ENCODE measurements around the gene PTPRS.
"Not testable (repeated sequence)": the region's sequence is repeated elsewhere in the genome, so short reads cannot be mapped to it uniquely, and the experiment has no call there.

PTPRS gene

DNA sequence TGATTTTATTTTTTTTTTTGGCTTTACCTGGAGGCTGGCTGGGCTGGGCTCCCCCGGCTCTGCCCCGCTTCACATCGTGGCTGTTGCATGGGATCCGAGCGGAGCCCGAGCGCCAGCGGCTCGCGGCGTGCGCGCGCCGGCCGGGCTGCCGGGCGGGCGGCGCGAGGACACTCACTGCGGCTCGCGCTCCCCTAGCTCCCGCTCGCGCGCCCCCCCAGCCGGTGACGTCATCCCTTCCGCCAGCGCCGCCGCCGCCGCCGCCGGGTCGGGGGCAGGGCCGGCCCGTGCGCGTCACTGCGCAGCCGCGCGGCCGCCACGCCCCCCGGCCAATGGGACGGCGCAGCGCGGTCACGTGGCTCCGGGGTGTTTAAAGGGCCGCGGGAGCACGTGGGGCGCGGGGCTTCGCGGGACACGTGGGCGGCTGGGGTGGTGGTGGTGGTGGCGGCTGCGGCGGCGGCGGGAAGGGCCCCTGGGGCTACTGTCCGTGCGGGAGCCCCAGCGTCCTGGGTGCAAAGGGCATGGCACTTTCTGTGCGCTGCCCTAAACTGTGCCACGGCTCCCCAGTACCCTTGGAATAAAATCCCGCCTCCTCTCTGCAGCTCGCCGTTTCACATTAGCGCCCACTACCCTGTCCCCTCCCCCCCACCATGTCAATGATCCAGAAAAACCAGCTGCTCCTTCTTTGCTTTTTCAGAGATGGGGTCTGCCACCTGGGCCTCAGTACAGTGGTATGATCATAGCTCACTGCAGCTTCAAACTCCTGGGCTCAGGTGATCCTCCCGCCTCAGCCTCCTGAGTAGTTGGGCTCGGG is at the start of gene PTPRS:
TSS of gene PTPRS (minus strand) at position 176 of the 811 bp plus-strand sequence. CDS start 54,672 bp downstream, outside the sequence.
- DNase-seq, result peak; percentile 92

DNA sequence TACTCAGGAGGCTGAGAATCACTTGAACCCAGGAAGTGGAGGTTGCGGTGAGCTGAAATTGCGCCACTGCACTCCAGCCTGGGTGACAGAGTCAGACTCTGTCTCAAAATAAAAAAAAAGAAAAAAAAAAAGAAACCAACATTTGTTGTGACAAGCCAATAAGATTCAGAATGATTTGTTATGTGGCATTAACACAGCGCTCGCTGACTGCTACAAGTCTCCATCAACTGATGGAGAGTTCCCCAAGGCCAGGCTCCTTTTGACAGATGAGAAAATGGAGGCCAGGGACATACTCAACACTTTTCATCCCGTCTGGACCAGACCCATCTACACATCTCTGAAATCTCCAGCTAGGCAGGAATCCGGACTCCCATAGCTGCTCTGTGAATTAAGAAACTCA is 48.7 kb upstream of the PTPRS start:
- no peak for DNase-seq

DNA sequence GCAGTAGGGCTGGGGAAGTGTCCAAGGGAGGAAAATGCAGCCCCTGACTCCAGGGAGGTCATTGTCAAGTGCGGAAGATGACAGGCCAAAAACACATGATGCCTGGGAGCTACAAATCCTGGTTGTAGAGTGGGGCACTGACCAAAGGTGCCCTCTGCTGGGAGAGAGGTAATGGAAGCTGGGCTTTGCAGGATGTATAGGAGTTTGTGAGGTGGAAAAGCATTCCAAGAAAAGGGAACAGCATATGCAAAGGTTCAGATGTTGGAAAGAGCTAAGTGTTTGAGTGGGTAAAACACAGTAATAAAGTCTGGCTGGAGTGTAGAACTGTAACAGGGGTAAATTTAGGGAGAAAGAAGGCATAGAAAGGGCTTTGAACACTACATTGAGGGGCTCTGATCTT is 46.9 kb upstream of the PTPRS start:
- DNase-seq, result no peak

DNA sequence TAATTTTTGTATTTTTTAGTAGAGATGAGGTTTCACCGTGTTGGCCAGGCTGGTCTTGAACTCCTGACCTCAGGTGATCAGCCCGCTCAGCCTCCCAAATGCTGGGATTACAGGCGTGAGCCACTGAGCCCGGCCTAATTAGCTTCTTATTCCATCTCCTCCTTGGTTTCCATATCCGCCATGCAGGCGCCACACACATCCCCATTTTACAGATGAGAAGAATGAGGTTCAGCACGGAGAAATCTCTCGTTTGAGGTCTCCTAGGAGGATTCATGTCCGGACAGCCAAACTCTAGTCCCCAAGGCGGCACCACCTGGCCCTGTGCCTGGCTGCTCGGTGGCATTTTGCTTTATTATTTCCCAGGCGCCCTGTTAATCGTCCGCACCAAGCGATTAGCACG is 46.2 kb upstream of the PTPRS start:
- no peak for DNase-seq

DNA sequence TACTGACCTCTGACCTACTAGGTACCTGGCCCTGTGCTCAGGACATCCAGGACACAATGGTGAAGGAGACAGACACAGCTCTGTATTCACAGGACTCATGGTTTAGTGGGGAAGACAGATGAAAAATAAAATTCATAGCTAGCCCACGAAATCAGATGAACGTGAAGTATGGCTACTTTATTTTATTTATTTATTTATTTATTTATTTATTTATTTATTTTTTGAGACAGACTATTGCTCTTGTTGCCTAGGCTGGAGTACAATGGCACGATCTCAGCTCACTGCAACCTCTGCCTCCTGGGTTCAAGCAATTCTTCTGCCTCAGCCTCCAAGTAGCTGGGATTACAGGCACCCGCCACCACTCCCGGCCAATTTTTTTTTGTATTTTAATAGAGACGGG is 40.6 kb upstream of the PTPRS start:
- not testable (repeated sequence) for DNase-seq

DNA sequence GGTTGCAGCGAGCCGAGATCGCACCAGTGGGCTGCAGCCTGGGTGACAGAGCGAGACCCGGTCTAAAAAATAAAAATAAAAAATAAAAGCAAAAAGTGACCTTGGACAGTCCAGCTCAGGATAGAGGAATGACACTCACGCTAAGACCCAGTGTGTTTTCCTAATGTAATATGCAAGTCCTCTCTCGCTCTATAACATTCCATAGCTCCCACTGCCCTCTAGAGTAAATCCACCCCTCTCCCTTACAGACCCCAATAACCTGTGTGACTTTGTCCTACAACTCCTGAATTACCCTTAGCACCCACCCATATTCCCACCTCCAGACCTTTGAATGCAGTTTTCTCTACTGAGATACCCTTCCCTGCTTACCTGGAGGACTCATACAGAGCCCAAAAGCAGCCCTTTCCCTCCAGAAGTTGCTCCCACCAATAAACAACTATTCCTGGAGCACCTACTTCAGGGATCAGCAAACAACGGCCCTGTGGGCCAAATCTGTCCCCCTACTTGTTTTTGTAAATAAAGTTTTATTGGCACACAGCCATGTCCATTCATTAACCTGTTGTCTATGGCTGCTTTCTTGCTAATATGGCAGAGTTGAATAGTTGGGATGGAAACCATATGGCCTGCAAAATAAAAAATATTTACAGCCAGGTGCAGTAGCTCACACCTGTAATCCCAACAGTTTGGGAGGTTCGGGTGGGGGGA is 39.8 kb upstream of the PTPRS start:
- no peak for DNase-seq

DNA sequence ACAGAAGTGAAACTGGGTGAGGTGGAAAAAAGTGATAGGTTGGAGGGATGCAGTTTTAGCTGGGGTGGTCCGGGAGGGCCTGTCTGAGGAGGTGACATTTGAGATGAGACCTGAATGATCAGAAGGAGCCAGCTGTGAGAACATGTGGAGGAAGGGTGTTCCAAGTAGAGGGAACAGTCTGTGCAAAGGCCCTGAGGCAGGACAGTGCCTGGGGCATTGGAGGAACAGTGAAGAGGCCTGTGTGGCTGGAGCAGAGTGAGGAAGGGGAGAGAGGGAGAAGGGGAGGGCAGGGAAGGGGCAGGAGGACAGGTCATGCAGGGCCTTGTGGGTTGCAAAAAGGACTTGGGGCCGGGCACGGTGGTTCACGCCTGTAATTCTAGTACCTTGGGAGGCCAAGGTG is 36.3 kb upstream of the PTPRS start:
- no peak for DNase-seq

DNA sequence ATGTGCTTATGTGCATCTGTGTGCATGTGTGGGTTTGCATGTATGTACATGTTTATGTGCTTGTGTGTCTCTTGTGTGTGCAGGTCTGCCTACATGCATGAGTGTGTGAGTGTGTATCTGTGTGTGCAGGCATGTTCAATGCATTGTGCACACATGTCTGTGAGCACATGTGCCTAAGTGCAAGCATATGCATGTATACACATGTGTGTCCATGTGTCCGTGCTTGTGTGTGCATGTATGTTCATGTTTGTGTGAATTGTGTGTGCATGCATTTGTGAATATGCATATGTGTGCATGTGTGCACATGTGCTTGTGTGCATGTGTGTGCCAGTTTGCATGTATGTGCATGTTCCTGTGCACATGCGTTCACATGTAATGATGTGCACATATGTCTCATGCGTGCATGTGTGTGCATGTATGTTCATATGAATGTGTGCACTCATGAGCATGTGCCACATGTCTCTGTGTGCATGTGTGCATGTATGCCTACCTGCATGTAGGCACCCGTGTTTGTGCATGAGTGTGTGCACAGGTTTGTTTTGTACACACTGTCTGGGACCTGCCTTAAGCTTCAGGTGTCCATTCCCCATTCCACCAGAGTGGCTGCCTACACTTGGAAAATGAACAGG is 32.1 kb upstream of the PTPRS start:
- no peak for DNase-seq

DNA sequence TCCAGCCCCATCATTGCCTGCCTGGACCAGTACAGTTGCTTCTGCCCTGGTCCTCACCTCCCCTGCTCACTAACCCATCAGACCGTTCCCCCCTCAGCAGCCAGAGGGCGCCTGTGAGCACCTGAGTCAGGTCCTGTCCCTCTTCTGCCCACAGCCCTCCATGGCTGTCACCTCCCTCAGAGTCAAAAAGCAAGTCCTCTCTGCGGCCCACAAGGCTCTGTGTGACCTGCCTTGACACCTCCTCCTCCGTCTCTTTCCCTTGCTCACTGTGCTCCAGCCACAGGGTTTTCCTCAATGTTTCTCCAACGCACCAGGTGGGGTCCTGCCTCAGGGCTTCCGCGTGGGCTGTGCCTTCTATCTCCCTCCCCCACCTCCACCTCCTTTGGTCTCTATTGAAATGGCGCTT is 29.4 kb upstream of the PTPRS start:
- DNase-seq, result no peak

DNA sequence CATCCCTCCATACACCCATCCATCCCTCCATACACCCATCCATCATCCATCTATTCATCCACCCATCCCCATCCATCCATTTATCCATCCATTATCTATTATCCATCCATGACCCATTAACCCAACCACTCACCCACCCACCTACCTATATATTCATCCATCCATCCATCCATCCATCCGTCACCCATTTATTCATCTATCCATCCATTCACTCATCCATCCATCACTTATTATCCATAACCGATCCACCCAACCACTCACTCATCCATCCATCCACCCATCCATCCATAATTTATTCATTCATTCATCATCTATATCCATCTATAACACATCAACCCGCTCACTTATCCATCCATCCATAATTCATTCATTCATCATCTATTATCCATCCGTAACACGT is 28.7 kb upstream of the PTPRS start:
- no peak for DNase-seq

DNA sequence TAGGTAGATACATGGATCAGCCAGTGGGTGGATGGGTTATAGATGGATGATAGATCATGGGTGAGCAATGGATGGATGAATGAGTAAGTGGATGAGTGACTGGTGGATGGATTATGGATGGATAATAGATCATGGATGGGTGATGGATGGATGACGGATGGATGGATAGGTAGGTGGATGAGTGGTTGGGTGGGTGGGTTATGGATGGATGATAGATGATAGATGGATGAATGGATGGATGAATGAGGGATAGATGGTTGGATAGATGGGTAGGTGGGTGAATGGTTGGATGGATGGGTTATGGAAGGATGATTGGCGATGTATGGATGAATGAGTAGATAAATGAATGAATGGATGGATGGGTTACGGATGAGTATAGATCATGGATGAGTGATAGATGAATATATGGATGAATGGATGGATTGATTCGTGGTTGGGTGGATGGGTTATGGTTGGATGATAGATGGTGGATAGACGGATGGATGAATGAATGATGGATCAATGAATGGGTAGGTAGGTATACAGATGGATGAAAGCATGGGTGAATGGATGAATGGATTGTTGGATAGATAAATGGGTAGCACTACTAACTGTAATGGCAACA is 27.0 kb upstream of the PTPRS start:
- no peak for DNase-seq

DNA sequence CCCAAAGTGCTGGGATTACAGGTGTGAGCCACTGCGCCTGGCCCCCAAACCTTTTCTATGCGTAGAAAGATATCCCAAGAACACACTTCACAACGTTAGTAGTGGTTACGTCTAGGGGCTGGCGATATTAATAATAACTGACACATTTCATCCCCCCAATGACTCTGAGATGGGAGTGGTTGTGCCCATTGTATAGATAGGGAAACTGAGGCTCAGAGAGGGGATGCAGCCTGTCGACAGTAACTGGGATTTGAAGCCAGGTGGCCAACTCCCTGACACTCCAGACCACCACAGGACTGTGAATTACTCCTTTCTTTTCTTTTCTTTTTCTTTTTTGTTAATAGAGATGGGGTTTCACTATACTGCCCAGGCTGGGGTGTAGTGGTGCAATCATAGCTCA is 25.3 kb upstream of the PTPRS start:
- no peak for DNase-seq

DNA sequence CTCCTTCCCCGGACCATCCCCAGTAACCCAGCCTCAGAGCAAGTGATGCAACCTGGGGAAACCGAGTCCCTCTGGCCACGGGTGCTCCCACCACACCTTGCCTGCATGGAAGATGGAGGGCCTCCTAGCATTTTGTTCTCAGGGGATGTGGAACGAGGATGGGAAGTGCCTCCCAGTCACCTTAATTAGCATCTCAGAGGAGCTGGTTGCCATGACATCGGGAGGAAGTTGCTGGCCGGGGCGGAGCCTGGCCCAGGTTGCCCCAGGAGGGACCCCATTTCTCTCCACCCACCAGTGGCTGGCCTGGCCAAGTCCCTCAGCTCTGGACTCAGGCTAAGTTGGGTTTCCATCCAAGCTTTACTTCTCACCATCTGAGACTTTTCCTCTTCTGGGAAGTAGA is 24.1 kb upstream of the PTPRS start:
- DNase-seq, result no peak

DNA sequence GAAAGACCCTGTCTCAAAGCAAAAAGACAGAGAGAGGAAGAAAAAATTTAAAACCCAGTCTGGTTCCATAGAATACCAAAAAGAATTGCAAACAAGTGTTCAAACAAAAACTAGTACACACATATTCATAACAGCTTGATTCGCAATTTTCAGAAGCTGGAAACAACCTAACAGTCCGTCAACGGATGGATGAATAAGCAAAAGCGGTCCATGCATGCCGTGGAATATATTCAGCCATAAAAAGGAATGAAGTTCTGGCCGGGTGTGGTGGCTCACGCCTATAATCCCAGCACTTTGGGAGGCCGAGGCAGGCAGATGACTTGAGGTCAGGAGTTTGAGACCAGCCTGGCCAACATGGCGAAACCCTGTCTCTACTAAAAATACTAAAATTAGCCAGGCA is 21.2 kb upstream of the PTPRS start:
- not testable (repeated sequence) for DNase-seq

DNA sequence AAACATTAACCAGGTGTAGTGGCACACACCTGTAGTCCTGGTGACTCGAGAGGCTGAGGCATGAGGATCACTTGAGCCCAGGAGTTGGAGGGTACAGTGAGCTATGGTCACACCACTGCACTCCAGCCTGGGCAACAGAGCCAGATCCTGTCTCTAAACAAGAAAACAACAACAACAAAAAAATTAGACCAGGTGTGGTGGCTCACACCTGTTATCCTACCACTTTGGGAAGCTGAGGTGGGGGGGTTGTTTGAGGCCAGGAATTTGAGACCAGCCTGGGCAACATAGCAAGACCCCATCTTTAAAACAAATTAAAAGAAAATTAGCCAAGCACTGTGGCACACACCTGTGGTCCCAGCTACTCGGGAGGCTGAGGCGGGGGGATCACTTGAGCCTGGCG is 20.8 kb upstream of the PTPRS start:
- no peak for DNase-seq

DNA sequence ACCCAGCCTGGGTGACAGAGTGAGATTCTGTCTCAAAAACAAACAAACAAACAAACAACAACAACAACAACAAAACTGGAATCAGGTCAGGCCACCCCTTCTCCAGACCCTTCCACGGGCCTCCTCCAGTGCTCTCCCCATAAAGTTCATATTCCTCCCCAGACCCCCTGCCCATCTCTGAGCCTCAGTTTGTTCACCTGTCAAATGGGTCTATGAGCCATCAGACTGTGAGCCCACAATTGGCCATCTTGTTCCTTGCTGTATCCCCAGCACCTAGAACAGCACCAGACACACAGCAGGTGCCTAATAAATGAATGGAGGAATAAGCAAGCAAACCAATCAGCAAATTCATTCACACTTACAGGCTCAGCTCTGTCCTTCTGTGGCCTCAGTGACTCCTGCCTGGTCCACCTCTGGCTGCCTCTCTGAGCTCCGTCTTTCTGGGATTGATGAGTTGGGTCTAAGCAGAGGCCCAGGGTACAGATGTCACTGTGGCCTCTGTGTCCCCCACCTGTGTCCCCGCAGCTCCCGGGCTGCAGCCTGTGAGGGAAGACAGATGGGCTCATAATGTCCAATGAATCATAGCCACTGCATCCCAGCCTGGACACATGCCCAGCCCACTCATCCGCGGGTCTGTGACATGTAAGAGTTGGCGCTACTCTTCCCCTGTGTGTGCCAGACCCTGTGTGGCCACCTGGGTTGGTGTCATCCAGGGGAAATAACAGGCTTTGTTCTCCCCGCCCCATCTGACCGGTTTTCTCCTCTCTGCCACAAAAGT is 19.6 kb upstream of the PTPRS start:
- DNase-seq, result no peak

DNA sequence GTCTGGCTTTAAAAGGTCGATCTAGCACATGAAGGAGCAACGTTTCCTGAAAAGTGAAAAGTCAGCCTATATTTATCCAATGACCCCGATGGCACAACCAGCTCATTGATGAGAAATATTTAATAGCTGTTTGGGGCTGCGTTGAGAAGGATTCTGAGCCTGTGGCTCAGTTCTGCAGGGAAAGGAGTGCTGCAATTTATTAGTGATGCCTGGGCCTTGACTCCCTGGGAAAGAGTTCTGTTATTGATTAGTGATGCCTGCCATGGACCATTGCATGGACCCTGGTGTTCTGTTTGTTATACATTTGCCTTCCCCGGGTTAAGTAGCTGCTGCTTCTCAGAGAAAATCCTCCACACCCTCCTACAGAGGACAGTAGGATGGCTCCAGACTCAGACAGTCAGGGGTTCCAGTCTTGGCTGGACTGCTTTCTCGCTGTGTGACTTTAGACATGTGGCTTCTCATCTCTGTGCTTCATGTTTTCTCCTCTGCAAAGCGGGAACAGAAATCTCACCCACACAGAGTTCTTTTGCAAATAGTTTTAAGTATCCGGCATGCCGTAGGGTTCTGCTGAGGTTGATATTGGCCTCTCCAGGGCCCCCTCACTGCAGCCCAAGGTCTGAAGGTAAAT is 17.7 kb upstream of the PTPRS start:
- DNase-seq, result no peak

DNA sequence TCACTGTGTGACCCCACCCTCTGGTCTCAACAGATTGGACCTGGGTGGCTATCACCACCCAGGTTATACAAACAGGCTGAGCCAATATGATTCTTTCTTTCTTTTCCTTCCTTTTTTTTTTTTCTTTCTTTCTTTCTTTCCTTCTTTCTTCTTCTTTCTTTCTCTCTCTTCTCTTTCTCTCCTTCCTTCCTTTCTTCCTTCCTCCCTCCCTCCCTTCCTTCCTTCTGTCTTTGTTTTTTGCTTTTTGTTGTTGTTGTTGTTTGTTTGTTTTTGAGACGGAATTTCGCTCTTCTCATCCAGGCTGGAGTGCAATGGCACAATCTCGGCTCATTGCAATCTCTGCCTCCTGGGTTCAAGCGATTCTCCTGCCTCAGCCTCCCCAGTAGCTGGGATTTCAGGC is 17.0 kb upstream of the PTPRS start:
- DNase-seq, result no peak

DNA sequence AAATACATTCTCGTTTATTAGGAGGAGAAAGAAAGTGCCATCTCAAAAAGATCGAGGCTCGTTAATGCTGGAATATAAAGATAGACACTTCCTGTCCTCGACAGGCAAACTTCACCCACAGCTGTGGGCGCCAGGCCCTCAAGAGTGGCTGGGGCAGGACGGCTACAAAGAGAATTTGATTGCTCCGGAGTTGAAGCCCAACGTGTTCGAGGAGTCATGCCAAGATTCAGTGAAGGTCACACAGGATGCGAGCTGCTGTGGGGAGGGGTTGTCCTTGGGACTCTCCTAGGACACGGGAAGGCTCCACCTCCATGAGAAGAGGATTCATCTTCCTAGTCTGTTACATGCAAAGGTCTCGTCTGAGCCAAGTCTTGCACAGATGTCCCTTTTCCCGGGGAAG is 16.3 kb upstream of the PTPRS start:
- DNase-seq, result no peak

DNA sequence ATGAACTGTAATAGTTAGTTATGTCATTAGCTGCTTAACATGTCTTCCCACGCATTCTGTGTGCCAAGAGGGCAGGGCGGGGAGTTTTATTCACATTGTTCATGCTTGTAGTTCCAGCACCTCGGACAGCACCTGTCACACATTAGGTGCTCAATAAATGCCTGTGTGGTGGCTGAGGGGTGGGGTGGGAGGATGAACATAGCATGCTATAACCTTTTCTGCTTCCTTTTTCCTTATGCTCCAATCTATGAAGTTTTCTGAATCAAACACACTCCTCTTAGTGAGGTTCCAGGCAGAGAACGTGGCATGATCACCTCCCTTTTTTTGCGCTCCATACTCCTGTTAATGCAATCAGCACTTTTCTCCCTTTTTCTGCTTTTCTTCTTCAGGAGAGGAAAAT is 15.8 kb upstream of the PTPRS start:
- no peak for DNase-seq

DNA sequence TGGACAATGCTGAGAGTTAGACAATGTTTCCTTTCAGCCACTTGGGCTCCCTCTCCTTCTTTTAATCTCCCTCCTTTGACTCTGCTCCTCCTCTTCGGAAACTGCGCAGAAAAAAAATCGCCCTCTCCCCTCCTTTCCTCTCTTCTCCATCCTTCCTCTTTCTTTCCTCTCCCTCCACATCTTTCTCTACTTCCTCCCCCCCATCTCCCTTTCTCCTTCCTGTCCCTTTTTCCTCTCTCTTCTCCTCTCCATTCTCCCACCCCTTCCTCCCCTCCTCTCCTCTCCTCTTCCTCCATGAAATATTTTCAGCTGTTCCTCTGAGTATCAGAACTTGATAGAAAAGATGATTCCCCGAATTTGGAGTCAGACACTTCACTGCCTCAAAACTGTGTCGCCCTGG is 15.1 kb upstream of the PTPRS start:
- DNase-seq, result no peak

DNA sequence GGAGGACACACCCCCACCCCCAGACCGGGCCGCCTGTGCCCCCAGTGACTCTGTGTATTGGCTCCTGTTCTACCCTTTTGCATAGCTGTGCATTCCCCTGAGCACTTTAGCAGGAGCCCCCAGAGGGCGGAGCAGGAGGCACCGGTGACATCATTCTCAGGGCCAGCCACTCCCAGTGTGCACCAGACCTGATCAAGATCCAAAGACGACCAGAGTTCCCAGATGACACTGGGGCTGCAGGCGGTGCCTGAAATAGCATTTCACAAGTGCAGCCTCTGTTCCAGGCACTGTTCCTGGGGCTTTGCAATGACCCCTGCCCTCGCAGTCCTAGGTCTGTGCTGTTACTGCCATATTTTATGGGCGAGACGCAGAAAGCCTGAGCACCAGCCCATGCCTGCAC is 14.5 kb upstream of the PTPRS start:
- DNase-seq, result no peak
